Measurements from ENCODE around the gene KLHL30. TPM values are rescaled to one million over a fixed set of nuclear protein-coding genes. Genes with fewer than 3 reads are reported as not detected.

The KLHL30 gene
- total RNA-seq, 2 experiments from 2014 or later: 0.09 to 1.9 TPM

- no TSS peak for BruUV-seq (replicated peaks)
- no peaks in the 10 kb centered on the region for H3K36me3 ChIP-seq (ENCODE audit: insufficient read depth, low read length)
- H3K9me3 ChIP-seq (ENCODE audit: low read length): peaks cover 8% of the 10 kb centered on the region; the same call in 1 of the 2 replicates
- intact Hi-C loops (cut with micrococcal nuclease; ENCODE audit: unreplicated experiment): no loop called here
- H3K79me2 ChIP-seq (ENCODE audit: insufficient read depth, low read depth, low read length): no peaks in the 10 kb centered on the region
- ChIA-PET CTCF (ENCODE audit: unreplicated experiment) (no interaction called here), POLR2A (no interaction called here)
- H3K4me2 ChIP-seq (ENCODE audit: low read length): no peak overlapping the region
- H2AFZ ChIP-seq (ENCODE audit: low read length): no peak overlapping the region
- no peak overlapping the region for H3K4me3 ChIP-seq (ENCODE audit: low read depth, low read length, poor library complexity, severe bottlenecking)
- no peaks in the 10 kb centered on the region for H3K4me1 ChIP-seq (ENCODE audit: insufficient read depth, low read length, poor library complexity, severe bottlenecking)
- no peak for TF ChIP-seq EZH2phosphoT487 (IDR thresholded peaks at IDR 0.05; ENCODE audit: borderline replicate concordance, low read depth, low read length)
- TF ChIP-seq, protein P1, sequence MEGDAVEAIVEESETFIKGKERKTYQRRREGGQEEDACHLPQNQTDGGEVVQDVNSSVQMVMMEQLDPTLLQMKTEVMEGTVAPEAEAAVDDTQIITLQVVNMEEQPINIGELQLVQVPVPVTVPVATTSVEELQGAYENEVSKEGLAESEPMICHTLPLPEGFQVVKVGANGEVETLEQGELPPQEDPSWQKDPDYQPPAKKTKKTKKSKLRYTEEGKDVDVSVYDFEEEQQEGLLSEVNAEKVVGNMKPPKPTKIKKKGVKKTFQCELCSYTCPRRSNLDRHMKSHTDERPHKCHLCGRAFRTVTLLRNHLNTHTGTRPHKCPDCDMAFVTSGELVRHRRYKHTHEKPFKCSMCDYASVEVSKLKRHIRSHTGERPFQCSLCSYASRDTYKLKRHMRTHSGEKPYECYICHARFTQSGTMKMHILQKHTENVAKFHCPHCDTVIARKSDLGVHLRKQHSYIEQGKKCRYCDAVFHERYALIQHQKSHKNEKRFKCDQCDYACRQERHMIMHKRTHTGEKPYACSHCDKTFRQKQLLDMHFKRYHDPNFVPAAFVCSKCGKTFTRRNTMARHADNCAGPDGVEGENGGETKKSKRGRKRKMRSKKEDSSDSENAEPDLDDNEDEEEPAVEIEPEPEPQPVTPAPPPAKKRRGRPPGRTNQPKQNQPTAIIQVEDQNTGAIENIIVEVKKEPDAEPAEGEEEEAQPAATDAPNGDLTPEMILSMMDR (conservative IDR thresholded peaks at IDR 0.05; ENCODE audit: low read length): no peak
- DNase-seq (ENCODE audit: low spot score): no peak
- no peaks in the 10 kb centered on the region for H4K20me1 ChIP-seq (ENCODE audit: insufficient read depth, low read length)
- no peak overlapping the region for H3K27ac ChIP-seq (ENCODE audit: low read depth, low read length, poor library complexity, severe bottlenecking)
- H3K9me2 ChIP-seq (ENCODE audit: insufficient read depth, low read length): no peaks in the 10 kb centered on the region
Measured at GRCh38 chr2:238130696-238131628, 7.5 kb upstream of the KLHL30 start.

GRCh38 chr2:238131761-238132462, 6.6 kb upstream of the KLHL30 start:
- no peak overlapping the region for H3K27ac ChIP-seq (ENCODE audit: low read depth, low read length, poor library complexity, severe bottlenecking)
- ChIA-PET POLR2A (no interaction called here), CTCF (ENCODE audit: unreplicated experiment) (no interaction called here)
- H3K4me2 ChIP-seq (ENCODE audit: low read length): no peak overlapping the region
- H2AFZ ChIP-seq (ENCODE audit: low read length): no peak overlapping the region
- H3K4me1 ChIP-seq (ENCODE audit: insufficient read depth, low read length, poor library complexity, severe bottlenecking): no peaks in the 10 kb centered on the region
- DNase-seq (ENCODE audit: low spot score): no peak
- BruUV-seq (replicated peaks): no TSS peak
- intact Hi-C loops (cut with micrococcal nuclease; ENCODE audit: unreplicated experiment): no loop called here
- no peaks in the 10 kb centered on the region for H3K9me2 ChIP-seq (ENCODE audit: insufficient read depth, low read length)
- no peaks in the 10 kb centered on the region for H3K79me2 ChIP-seq (ENCODE audit: insufficient read depth, low read depth, low read length)
- H4K20me1 ChIP-seq (ENCODE audit: insufficient read depth, low read length): no peaks in the 10 kb centered on the region
- TF ChIP-seq, protein P1 (conservative IDR thresholded peaks at IDR 0.05; ENCODE audit: low read length): no peak
- no peak overlapping the region for H3K4me3 ChIP-seq (ENCODE audit: low read depth, low read length, poor library complexity, severe bottlenecking)
- H3K36me3 ChIP-seq (ENCODE audit: insufficient read depth, low read length): no peaks in the 10 kb centered on the region
- no peaks in the 10 kb centered on the region for H3K9me3 ChIP-seq (ENCODE audit: low read length)
